ENCODE results near the gene NAA25.
"Not testable (repeated sequence)": the region's sequence is repeated elsewhere in the genome, so short reads cannot be mapped to it uniquely, and the experiment has no call there.

The NAA25 gene

DNA sequence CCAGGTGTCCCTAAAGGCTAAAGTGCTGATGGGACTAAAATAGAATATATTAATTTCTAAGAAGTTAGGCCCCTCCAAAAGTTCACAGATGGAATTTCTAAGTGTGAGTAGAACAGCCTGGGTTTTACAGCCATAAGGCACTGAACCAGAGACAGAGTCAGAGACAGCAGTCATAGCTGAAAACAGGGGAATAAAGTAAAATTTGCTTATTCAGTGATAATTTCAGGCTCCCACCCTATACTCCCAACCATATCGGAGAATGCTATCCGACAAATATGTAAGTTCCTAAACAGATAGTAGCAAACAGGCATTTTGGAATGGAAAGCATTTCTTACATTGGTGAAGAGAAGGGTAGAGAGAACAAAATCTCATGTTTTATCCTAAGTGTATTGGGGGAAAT is 45.3 kb downstream of the NAA25 start:
- no peak for DNase-seq (ENCODE audit: low read depth in 1 of 2, low spot score in 1 of 2)

GRCh38 chr12:112061137-112061536 is 47.4 kb downstream of the NAA25 start:
- DNase-seq (ENCODE audit: low read depth in 1 of 2, low spot score in 1 of 2): no peak

DNA sequence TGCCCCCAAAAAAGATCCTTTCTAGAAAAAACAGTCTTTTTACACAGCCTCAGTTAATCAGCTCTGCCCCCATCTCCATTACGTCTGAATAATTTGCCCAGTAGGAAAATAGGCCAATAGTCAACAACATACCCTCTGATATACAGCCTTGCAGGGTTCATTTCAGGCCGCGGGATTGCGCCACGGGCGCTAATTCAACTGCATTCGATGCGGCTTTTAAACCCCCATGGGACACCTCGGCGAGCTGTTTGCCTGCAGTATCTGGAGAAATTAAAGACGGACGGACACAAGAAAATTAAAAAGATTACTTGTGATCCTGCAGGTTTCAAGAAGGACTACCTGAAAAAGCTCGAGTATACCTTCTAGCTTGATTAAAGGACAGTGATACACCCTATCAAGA is 59.2 kb downstream of the NAA25 start:
- DNase-seq (ENCODE audit: low read depth in 1 of 2, low spot score in 1 of 2): no peak

GRCh38 chr12:112046003-112046402 is 62.6 kb downstream of the NAA25 start:
- DNase-seq (ENCODE audit: low read depth in 1 of 2, low spot score in 1 of 2): no peak

GRCh38 chr12:112036614-112037013 is 72.0 kb downstream of the NAA25 start:
- not testable (repeated sequence) for DNase-seq (ENCODE audit: low read depth in 1 of 2, low spot score in 1 of 2)

DNA sequence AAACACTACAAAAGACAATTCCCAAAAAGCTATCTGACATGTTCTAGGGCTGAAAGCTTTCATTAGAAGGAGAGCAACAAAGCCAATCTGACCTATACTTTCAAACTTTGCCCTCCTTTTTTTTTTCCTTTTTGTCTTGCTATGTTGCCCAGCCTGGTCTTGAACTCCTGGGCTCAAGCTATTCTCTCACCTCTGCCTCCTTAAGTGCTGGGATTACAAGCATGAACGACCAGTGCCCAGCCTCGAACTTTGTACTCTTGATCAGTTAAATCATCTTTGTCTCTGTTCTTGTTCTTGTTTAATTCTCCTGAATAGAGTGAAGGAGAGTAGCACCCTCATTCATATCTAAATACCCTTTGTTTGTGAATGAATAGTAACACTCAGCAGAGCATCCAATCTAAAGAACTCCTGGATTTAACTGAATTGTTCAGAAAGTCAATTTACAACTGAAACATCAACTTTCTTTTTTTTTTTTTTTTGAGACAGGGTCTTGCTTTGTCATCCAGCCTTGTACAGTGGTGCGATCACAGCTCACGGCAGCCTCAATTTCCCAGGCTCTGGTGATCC is 73.3 kb downstream of the NAA25 start:
- DNase-seq (ENCODE audit: low read depth in 1 of 2, low spot score in 1 of 2): no peak

DNA sequence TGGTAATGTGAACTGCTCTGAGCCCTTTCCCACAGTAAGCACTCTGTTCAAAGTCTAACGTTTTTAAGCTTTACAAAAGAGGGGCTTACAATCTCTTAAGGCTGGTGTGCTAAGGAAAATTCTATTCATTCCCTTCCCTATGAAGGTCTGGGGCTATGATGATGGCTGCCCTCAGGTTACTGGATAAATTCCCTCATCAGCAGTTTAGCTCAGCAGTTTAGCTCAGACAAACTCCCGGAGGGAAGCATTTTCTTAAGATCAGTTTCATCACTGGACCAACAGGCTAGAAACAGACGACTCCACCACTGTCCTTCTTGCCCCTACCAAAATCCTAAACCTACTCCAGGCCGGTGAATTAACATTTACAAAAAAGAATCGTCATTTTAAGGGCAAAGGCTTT is 76.3 kb downstream of the NAA25 start:
- DNase-seq (ENCODE audit: low read depth in 1 of 2, low spot score in 1 of 2): no peak

GRCh38 chr12:112031472-112031871 is 77.1 kb downstream of the NAA25 start:
- DNase-seq (ENCODE audit: low read depth in 1 of 2, low spot score in 1 of 2): no peak

DNA sequence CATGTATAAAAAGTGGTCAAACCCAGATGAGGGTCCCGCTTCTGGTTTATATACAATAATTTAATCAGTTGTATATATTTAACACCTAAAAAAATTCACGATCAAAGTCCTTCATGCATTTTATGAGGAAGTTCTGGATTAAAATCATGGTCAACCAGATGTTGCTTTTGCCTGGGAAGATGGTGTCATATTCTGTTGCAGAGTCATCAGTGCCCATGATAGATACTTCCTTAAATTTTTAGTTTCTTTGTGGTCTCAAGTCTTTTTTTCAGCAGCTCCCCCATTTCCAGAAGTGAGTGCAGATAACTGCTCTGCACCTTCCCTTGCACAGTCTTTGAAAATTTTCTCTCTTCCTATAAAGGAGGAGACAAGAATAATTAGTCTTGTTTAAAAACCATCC is 79.3 kb downstream of the NAA25 start:
- no peak for DNase-seq (ENCODE audit: low read depth in 1 of 2, low spot score in 1 of 2)

GRCh38 chr12:112025808-112026375 is 82.7 kb downstream of the NAA25 start:
- no peak for DNase-seq (ENCODE audit: low read depth in 1 of 2, low spot score in 1 of 2)

GRCh38 chr12:112023759-112024396 is 84.7 kb downstream of the NAA25 start:
- DNase-seq (ENCODE audit: low read depth in 1 of 2, low spot score in 1 of 2): no peak

- no peak for DNase-seq (ENCODE audit: low read depth in 1 of 2, low spot score in 1 of 2)
These were observed 86.2 kb downstream of the NAA25 start for GRCh38 chr12:112022241-112023016.

- no peak for DNase-seq (ENCODE audit: low read depth in 1 of 2, low spot score in 1 of 2)
These were observed 87.6 kb downstream of the NAA25 start for GRCh38 chr12:112020947-112021457.

DNA sequence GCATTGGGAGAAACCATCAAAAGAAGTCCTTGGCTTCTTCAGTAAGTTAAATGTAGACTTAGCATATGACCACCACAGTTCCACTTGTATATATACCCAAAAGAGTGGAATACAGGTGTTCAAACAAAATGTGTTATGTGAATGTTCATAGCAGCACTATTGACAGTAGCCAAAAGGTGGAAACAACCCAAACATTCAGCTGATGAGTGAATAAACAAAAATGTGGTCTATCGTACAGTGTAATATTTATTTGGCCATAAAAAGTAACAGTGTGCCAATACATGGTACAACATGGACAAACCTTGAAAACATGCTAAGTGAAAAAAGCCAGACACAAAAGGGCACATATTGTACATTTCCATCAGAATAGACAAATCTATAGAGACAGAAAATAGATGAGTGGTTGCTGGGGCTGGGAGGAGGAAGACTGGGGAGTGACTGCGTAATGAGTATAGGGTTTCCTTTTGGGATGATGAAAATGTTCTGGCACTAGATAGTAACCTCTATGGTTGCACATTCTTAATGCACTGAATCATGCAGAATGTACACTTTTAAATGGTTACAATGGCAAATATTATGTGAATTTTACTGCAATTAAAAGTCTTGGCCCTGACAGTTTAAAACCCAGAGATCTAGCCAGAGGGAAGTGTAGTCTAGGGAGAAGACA is 89.9 kb downstream of the NAA25 start:
- DNase-seq (ENCODE audit: low read depth in 1 of 2, low spot score in 1 of 2): no peak

GRCh38 chr12:112017041-112017440 is 91.5 kb downstream of the NAA25 start:
- DNase-seq (ENCODE audit: low read depth in 1 of 2, low spot score in 1 of 2): no peak

GRCh38 chr12:112015938-112016337 is 92.6 kb downstream of the NAA25 start:
- no peak for DNase-seq (ENCODE audit: low read depth in 1 of 2, low spot score in 1 of 2)

- DNase-seq (ENCODE audit: low read depth in 1 of 2, low spot score in 1 of 2): peak; percentile 35 to 45
These were observed 94.8 kb downstream of the NAA25 start for GRCh38 chr12:112013601-112014402.

- DNase-seq (ENCODE audit: low read depth in 1 of 2, low spot score in 1 of 2): peak; percentile 100
These were observed 95.6 kb downstream of the NAA25 start, which contains the start of the genes ERP29 and TMEM116 for GRCh38 chr12:112012775-112013600. TSS of gene ERP29 (plus strand) at chr12:112013426. CDS start at chr12:112013466, 40 bp downstream. TSS of gene TMEM116 (minus strand) at chr12:112013165. CDS start at chr12:112005270, 7,895 bp downstream.

DNA sequence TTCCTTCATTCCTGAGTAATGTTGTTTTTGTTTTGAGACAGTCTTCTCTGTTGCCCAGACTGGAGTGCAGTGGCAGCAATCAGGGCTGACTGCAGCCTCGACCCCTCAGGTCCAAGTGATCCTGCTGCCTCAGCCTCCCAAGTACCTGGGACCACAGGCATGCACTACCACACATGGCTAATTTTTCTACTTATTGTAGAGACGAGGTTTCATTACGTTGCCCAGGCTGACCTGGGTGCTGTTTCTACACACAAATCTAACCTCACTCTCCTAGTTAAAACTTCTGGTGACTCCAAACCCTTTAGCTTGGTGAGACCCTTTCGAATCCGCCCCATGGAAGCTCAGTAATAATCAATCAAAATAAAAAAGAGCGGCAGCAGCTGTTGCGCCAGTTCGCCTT is 96.9 kb downstream of the NAA25 start:
- DNase-seq (ENCODE audit: low read depth in 1 of 2, low spot score in 1 of 2): no peak
